Nucleus accumbens (tissue), 56 donors: Measurements from ENCODE around the gene MBOAT2.
"Not testable (repeated sequence)": the region's sequence is repeated elsewhere in the genome, so short reads cannot be mapped to it uniquely, and the experiment has no call there.

ENCODE experiments used
- DNase-seq, 56 donors: peaks; one replicate each; lab custom pipeline; 2025; lab: John Stamatoyannopoulos, UW

MBOAT2 gene

GRCh38 chr2:9003616-9004337, at the start of gene MBOAT2:
Gene MBOAT2, minus strand, starts transcription at chr2:9003684. Its CDS starts 70 bp downstream, at chr2:9003614.
- peak; percentile 15 to 95 (median 88) for DNase-seq

- no peak for DNase-seq
Observed at GRCh38 chr2:9052821-9053533, 49.5 kb upstream of the MBOAT2 start.

GRCh38 chr2:9051451-9051850, 48.0 kb upstream of the MBOAT2 start:
- DNase-seq = not testable (repeated sequence)

DNA sequence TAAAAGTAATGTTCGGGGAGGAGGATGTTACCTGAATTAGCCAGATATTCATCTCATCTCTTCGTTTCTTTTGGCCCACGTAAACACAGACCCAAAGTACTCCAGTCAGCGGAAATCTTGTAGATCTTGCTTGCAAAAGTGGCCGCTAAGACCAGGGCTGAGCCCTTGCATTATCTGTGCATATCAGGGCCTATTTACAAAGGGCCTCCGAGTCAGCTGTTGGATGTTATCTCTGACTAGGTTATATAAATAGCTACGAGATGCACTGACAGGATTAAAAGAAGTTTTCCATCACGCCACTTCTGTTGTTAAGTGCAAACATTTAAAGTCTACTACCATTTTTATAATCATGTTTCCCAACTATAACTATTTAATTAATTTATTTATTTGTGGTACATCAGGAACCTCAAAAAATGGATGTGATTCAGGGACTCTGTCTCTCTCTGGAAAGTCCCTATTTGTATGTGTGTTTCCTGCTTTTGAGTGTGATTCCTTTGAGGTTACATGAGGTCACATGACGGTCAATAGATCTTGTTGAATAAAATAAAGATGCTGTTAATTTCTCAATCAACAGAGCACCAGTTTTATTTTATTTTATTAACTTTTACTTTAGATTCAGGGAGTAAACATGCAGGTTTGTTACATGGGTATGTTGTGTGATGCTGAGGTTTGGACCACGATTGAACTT, 46.8 kb upstream of the MBOAT2 start:
- no peak for DNase-seq

- DNase-seq = no peak
Observed at GRCh38 chr2:9045595-9045994, 42.1 kb upstream of the MBOAT2 start.

DNA sequence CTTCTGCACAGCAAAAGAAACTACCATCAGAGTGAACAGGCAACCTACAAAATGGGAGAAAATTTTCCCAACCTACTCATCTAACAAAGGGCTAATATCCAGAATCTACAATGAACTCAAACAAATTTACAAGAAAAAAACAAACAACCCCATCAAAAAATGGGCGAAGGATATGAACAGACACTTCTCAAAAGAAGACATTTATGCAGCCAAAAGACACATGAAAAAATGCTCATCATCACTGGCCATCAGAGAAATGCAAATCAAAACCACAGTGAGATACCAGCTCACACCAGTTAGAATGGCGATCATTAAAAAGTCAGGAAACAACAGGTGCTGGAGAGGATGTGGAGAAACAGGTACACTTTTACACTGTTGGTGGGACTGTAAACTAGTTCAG, 40.0 kb upstream of the MBOAT2 start:
- DNase-seq = not testable (repeated sequence)

DNA sequence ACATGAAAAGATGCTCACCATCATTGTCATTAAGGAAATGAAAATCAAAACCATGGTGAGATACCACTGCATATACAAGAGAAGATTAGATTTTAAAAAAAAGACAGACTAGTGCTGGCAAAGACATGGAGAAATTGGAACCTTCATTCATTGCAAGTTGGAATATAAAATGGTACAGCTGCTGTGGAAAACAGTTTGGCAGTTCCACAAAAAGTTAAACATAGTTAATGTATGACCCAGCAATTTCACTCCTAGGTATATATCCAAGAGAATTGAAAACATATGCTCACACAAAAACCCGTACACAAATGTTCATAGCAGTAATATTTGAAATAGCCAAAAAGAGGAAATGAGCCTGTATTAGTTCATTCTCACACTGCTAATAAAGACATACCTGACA, 33.7 kb upstream of the MBOAT2 start:
- DNase-seq = no peak

DNA sequence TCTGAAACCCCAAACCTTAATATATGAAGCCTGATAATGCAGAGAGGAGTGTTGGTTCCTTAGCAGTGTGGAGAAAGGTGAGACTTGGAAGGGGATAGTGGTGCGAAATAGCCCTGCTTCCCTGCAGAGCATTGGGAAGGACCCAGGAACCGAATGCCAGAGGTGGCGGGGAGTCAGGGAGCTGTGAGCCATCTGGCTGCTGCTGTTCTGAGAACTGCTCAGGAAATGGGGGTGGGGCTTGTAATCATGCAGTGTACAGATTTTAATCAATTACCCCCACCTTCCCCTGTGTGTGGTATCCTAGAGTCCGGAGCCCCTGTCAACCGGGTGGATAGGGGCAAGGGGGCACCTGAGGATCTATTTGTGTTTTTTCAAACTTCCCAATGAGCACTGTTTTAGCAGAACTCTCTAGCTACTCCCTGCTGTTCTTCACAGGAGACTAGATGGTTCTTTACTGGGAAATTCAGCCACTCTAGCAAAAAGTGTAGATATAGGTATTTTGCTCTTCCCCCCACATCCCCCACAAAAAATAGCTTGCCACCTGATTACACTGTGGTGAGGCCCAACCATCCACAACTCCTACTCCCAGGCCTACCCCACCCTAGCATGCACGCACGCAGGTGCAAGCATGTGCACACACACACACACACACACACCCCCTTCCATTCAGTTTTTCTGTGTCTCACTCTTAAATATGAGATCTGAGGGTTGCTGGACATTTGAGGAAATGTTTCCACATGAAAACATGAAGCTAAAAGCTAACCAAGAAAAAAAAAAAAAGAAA, 30.1 kb upstream of the MBOAT2 start:
- no peak for DNase-seq

DNA sequence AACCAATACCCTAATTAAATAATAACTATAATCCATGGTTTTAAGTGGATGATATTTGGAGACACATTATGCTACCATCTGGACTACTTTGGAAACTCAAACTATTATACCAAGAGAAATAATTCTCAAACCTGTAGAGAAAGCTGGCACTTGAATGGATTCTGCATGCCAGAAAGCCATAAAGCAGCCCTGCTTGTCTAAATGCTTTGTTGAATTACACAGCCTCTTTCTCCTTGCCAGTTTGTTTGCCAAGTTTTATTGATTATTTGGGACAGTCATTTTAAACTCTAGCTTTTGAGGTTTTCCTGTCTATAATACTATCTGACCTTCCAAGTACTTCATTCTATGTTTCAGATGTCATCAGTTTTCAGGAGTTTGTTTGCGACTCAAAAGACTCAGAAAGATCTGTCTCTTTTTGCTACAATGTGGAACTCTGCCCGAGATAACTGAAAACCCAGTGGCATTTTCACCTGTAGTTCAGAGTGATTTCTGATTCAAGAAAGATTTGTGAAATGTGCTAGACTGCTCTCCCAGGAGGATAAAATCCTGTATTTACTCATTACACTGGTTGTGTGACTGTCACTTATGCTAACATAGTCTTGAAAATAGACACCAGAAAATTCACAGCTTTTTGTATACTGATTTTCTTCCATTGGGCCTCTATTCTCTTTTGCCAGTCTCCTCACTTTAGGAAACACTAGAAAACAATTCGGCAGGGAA, 29.2 kb upstream of the MBOAT2 start:
- DNase-seq = no peak

- DNase-seq = no peak
Observed at GRCh38 chr2:9032121-9032520, 28.6 kb upstream of the MBOAT2 start.

- DNase-seq = no peak
Observed at GRCh38 chr2:9031246-9031645, 27.8 kb upstream of the MBOAT2 start.

GRCh38 chr2:9030841-9031240, 27.4 kb upstream of the MBOAT2 start:
- DNase-seq = no peak

- no peak for DNase-seq
Observed at GRCh38 chr2:9030190-9030589, 26.7 kb upstream of the MBOAT2 start.

- DNase-seq = no peak
Observed at GRCh38 chr2:9029721-9030120, 26.2 kb upstream of the MBOAT2 start.

- DNase-seq = no peak
Observed at GRCh38 chr2:9027884-9028283, 24.4 kb upstream of the MBOAT2 start.

- no peak for DNase-seq
Observed at GRCh38 chr2:9025746-9026145, 22.3 kb upstream of the MBOAT2 start.

- no peak for DNase-seq
Observed at GRCh38 chr2:9024575-9024974, 21.1 kb upstream of the MBOAT2 start.

- no peak for DNase-seq
Observed at GRCh38 chr2:9021563-9022211, 18.2 kb upstream of the MBOAT2 start.

DNA sequence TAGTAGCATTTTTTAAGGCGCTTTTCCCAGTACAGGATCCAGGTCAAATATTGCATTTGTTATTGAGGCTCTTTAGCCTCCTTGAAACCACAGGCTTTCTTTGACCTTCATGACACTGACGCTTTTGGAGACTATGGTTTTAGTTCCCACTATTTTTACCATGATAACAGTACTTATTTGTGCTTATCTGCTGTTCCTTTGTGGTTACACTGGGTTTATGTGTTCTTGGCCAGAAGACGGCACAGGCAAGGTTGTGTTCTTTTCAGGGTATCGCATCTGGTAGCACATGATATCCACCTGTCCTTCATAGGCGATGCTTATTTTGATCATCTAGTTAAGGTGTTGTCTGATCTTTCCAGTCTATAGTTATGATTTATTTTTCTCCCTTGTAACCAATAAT, 16.8 kb upstream of the MBOAT2 start:
- DNase-seq = no peak

GRCh38 chr2:9018534-9018933, 15.1 kb upstream of the MBOAT2 start:
- no peak for DNase-seq
